Thoracic aorta (tissue), 2 donors: Measurements from ENCODE around the gene CNTN1. TPM values are rescaled to one million over a fixed set of nuclear protein-coding genes. Genes with fewer than 3 reads are reported as not detected.

Experiments used
- ATAC-seq: fragments of 150-250 bp; one replicate; pipeline ENCODE4 v1.8.0; 2017; ENCODE audit warnings: low read depth; ENCODE audit not compliant: insufficient number of reproducible peaks, low FRiP score
- DNase-seq: peaks from one replicate; pipeline ENCODE4 v3.0.0-alpha.2; 2020; ENCODE audit warnings: low spot score
- H3K27ac ChIP-seq, 2 donors: fragments of 200-600 bp; sonication (generic); 1 replicate in 1 of 2; 2 replicates in 1 of 2; pipeline ENCODE4 v1.5.1; 2016; ENCODE audit warnings: mild to moderate bottlenecking in 2 of 2, moderate library complexity in 2 of 2
- H3K27me3 ChIP-seq: fragments of 200-600 bp; sonication (generic); replicated peaks from 2 replicates; pipeline ENCODE4 v1.6.0; 2016; ENCODE audit warnings: mild to moderate bottlenecking; ENCODE audit not compliant: insufficient read depth
- H3K36me3 ChIP-seq: fragments of 200-600 bp; sonication (generic); one replicate; pipeline ENCODE4 v1.5.1; 2016
- H3K4me1 ChIP-seq, 2 donors: fragments of 200-600 bp; sonication (generic); 1 replicate in 1 of 2; 2 replicates in 1 of 2; pipeline versions ENCODE4 v1.5.1 to v1.6.0; 2016; ENCODE audit warnings: low read depth in 2 of 2, mild to moderate bottlenecking in 1 of 2; ENCODE audit not compliant: control insufficient read depth in 1 of 2
- H3K4me3 ChIP-seq: fragments of 200-600 bp; sonication (generic); 2 replicates; pipeline ENCODE4 v1.5.1; 2016; ENCODE audit warnings: mild to moderate bottlenecking
- H3K9me3 ChIP-seq: fragments of 200-600 bp; sonication (generic); 2 replicates; pipeline ENCODE4 v1.5.1; 2016
- total RNA-seq, 2 donors: library from RNA; depleted of rRNA; stranded (reverse); fragments of >200 nt; gene quantifications; one replicate each; pipeline versions ENCODE4 v1.1.0 to v1.2.3, GENCODE V29; 2016
- TF ChIP-seq, protein P1 (sequence below): fragments of 200-600 bp; sonication (generic); IDR thresholded peaks from one replicate; pipeline ENCODE4 v1.5.1; 2019; ENCODE audit warnings: antibody characterized with exemption

The CNTN1 gene
- total RNA-seq, 2 donors from 2014 or later: 16.1 to 42.8 TPM

- Histone ChIP-seq H3K4me1 (no peaks in the 10 kb centered on the region), H3K9me3 (no peaks in the 10 kb centered on the region), H3K27ac (no peak overlapping the region), H3K4me3 (no peak overlapping the region), H3K36me3 (no peaks in the 10 kb centered on the region), H3K27me3 (no peaks in the 10 kb centered on the region)
- ATAC-seq (no peak), DNase-seq (no peak)
- TF ChIP-seq, protein P1, sequence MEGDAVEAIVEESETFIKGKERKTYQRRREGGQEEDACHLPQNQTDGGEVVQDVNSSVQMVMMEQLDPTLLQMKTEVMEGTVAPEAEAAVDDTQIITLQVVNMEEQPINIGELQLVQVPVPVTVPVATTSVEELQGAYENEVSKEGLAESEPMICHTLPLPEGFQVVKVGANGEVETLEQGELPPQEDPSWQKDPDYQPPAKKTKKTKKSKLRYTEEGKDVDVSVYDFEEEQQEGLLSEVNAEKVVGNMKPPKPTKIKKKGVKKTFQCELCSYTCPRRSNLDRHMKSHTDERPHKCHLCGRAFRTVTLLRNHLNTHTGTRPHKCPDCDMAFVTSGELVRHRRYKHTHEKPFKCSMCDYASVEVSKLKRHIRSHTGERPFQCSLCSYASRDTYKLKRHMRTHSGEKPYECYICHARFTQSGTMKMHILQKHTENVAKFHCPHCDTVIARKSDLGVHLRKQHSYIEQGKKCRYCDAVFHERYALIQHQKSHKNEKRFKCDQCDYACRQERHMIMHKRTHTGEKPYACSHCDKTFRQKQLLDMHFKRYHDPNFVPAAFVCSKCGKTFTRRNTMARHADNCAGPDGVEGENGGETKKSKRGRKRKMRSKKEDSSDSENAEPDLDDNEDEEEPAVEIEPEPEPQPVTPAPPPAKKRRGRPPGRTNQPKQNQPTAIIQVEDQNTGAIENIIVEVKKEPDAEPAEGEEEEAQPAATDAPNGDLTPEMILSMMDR: no peak
These were observed 36.8 kb upstream of the CNTN1 start for GRCh38 chr12:40655451-40655850.

DNA sequence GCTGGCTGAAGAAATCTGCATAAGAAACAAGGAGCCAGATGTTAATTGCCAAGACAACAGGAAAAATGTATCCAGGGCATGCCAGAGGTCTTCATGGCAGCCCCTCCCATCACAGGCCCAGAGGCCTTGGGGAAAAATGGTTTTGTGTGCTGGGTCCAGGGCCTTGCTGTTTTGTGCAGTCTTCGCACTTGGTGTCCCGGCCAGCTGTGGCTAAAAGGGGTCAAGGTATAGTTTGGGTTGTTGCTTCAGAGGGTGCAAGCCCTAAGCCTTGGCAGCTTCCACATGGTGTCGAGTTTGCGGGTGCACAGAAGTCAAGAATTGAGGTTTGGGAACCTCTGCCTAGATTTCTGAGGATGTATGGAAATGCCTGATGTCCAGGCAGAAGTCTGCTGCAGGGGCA lies 29.9 kb upstream of the CNTN1 start:
- ATAC-seq (no peak), DNase-seq (no peak)
- Histone ChIP-seq H3K27me3 (no peaks in the 10 kb centered on the region), H3K4me3 (no peak overlapping the region), H3K27ac (no peak overlapping the region), H3K36me3 (no peaks in the 10 kb centered on the region), H3K9me3 (no peaks in the 10 kb centered on the region), H3K4me1 (no peaks in the 10 kb centered on the region)
- TF ChIP-seq, protein P1: no peak

DNA sequence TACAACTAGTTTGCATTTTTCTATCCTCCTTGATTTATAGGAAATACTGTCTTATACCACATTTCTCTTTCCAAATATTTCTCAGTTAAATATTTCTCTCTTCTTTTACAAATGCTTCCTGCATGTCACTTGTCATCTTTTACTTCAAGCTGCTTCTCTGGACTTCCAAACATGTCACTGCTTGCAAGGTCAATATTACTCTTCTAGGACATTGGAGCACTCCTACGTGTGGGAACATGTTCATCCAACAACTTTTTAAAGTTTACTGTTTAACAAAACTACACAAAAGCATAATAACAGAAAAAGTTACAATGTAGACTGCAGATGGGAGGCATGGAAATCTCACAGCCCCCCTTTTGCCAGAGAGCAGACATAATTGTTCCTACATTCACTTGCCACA lies 28.5 kb upstream of the CNTN1 start:
- no peaks in the 10 kb centered on the region for H3K4me1 ChIP-seq

DNA sequence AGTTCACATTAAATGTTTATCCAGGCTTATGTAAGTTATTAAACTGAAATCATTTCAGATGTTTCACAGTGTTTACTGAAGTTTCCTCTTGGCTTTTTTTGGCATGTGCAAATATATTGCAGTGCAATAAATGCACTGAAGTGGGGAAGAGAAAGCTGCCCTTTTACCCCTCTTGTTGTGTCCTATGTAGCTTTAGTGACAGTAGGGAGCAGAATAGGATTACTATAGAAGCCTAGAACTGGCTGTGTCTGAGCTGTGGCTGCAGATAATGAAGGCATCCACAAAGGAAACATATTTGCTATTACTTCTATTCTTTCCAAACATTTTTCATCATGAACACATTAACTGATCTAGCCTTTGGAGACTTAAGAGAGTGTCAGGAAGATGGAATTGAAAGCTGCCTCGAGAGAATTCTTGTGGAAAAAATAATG lies 24.1 kb upstream of the CNTN1 start:
- H3K27ac ChIP-seq: no peak overlapping the region
- no peaks in the 10 kb centered on the region for H3K36me3 ChIP-seq
- no peaks in the 10 kb centered on the region for H3K27me3 ChIP-seq
- TF ChIP-seq, protein P1: no peak
- H3K4me3 ChIP-seq: no peak overlapping the region
- no peak for ATAC-seq
- no peaks in the 10 kb centered on the region for H3K4me1 ChIP-seq
- no peaks in the 10 kb centered on the region for H3K9me3 ChIP-seq
- no peak for DNase-seq

More for the DNA sequence above, 28.5 kb upstream of the CNTN1 start:
- H3K4me3 ChIP-seq: no peak overlapping the region
- no peaks in the 10 kb centered on the region for H3K36me3 ChIP-seq
- no peak for ATAC-seq
- TF ChIP-seq, protein P1: no peak
- H3K9me3 ChIP-seq: no peaks in the 10 kb centered on the region
- H3K27ac ChIP-seq: no peak overlapping the region
- no peaks in the 10 kb centered on the region for H3K27me3 ChIP-seq
- no peak for DNase-seq

DNA sequence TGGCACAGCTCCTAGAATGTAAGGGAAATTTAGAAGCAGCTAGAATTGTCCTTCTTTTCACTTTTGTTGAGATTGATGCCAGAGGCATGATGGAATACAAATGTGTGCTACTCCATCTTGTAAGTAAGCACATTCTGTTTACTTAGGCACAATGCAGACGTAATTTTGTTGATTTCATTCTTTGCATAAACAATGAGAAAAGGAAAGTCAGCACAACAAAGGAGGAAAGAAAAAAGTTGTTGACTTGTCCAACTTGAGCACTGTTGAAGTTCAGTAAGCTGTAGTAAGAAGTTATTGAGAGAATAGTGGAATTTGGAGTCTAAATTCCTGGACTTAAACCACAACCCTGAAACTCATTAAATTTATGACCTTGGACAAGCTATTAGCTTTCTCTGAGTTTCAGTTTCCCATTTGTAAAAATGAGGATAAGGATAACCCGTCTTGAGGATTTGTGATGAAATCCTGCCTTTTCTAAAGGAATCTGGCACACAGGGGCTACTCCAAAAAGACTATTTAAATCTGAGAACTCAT lies 19.4 kb upstream of the CNTN1 start:
- Histone ChIP-seq H3K4me1 (no peaks in the 10 kb centered on the region), H3K9me3 (no peaks in the 10 kb centered on the region), H3K4me3 (no peak overlapping the region), H3K27me3 (no peaks in the 10 kb centered on the region), H3K36me3 (no peaks in the 10 kb centered on the region), H3K27ac (no peak overlapping the region)
- DNase-seq (no peak), ATAC-seq (no peak)
- TF ChIP-seq, protein P1: no peak
